Heart left ventricle (tissue), 13 donors: ENCODE results near the gene PLSCR5.

Experiments used
- POLR2A ChIP-seq, 2 donors: fragments of 450-650 bp; IDR thresholded peaks; one replicate each; pipeline ENCODE4 v1.6.1; 2017; ENCODE audit warnings: antibody characterized with exemption in 2 of 2, mild to moderate bottlenecking in 2 of 2, moderate library complexity in 2 of 2
- TF ChIP-seq, protein P1 (sequence below), 12 donors: fragments of 200-600 bp; sonication (generic) in 4 of 12; IDR thresholded peaks; one replicate each; pipeline versions ENCODE4 v1.5.0 to v1.8.0; 2018 to 2022; ENCODE audit warnings: antibody characterized with exemption in 12 of 12, mild to moderate bottlenecking in 5 of 12
- donor health status: ischemic (EF 13 %, LVEDD 7.1; RV severe dilation, severe dysfunction).
- donor health status: DM: no; HTN: yes; CAD: no.
- donor health status: DM: no; HTN: no; CAD: no.
- donor health status: ischemic (EF 25% LVEDD 6.9; RV normal size, moderate dysfunction).
- donor health status: ischemic (EF 25% LVEDD 5.7; RV mildly dilated, moderate dysfunction).
- donor health status: ischemic (EF 35%, LVEDD 5.7; RV mildly dilated, moderate dysfunction).
- donor health status: nonischemic (EF 11% LVEDD 7.7; RV severe dilation, severe dysfunction).
- donor health status: DM: yes; HTN: yes; CAD: no.
- donor health status: PGD.
- donor health status: ischemic (EF 29% LVEDD 5.4; RV normal size, mild dysfunction).
- donor health status: nonischemic (EF 23%, LVEDD 6.1; RV moderate dilation, normal function).

DNA sequence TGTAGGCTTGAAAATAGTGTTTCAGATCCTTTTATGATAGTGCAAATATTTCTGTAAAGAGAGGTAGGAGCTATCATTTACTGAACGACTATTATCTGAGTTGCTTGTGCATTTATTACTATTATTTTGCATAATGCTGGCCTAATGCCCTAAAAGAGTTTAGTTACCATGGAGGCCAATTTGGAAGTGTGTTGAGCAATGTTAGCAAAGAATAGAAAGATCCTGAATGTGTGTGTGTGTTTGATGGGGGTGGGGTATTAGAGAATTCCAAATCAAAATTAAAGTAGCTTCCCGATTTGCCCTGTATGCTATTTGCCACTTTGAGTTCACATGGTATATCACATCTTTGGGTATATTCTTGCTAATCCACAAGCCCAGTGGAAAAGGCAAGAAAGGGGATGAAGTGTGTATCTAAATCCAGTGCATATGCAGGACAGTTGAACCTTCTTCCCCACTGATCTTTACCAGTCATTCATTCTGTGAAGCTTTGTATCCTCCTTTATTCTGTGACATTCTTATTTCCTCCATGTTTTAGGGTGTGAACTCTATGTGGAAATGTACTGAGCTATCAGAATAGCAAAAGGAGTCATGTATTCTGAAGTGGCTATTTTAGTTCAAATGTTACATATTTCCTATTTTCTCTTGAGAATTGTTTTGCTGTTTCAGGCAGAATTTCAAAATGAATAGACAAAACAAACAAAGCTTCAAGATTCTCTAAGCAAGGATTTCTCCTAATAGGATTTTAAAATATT is 45.7 kb upstream of the PLSCR5 start:
- TF ChIP-seq, protein P1, sequence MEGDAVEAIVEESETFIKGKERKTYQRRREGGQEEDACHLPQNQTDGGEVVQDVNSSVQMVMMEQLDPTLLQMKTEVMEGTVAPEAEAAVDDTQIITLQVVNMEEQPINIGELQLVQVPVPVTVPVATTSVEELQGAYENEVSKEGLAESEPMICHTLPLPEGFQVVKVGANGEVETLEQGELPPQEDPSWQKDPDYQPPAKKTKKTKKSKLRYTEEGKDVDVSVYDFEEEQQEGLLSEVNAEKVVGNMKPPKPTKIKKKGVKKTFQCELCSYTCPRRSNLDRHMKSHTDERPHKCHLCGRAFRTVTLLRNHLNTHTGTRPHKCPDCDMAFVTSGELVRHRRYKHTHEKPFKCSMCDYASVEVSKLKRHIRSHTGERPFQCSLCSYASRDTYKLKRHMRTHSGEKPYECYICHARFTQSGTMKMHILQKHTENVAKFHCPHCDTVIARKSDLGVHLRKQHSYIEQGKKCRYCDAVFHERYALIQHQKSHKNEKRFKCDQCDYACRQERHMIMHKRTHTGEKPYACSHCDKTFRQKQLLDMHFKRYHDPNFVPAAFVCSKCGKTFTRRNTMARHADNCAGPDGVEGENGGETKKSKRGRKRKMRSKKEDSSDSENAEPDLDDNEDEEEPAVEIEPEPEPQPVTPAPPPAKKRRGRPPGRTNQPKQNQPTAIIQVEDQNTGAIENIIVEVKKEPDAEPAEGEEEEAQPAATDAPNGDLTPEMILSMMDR (IDR thresholded peaks at IDR 0.05) = no peak
- no peak for TF ChIP-seq POLR2A (IDR thresholded peaks at IDR 0.05)
